Kidney capillary endothelial cell (primary cell): ENCODE data around the gene ZDHHC7.
A peak's percentile ranks its signal among the peaks of the same experiment; 100 is the strongest.

ENCODE experiments used
- DNase-seq: peaks from one replicate; pipeline ENCODE4 v3.0.0-alpha.2; 2018; ENCODE audit warnings: low spot score

Gene ZDHHC7

GRCh38 chr16:85018529-85019236 is 7.3 kb upstream of the ZDHHC7 start:
- no peak for DNase-seq

DNA sequence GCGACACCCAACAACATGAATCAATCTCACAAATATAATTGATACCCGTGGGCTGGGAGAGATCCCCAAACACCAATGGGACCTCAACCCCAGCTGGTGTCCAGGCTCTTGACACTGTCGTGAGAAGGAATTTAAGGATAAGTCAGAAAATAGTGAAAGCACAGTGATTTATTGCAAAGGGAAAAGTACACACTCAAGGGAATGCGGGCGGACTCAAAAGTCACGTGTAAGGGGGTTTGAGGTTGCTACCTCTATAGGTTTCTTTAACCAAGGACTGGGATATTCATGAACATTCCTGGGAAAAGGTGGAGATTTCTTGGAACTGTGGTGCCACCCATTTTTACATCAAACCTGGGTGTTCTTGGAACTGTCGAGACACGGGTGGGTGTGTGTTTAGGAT is 6.3 kb upstream of the ZDHHC7 start:
- no peak for DNase-seq

- no peak for DNase-seq
These were observed 5.8 kb upstream of the ZDHHC7 start for GRCh38 chr16:85017151-85017550.

DNA sequence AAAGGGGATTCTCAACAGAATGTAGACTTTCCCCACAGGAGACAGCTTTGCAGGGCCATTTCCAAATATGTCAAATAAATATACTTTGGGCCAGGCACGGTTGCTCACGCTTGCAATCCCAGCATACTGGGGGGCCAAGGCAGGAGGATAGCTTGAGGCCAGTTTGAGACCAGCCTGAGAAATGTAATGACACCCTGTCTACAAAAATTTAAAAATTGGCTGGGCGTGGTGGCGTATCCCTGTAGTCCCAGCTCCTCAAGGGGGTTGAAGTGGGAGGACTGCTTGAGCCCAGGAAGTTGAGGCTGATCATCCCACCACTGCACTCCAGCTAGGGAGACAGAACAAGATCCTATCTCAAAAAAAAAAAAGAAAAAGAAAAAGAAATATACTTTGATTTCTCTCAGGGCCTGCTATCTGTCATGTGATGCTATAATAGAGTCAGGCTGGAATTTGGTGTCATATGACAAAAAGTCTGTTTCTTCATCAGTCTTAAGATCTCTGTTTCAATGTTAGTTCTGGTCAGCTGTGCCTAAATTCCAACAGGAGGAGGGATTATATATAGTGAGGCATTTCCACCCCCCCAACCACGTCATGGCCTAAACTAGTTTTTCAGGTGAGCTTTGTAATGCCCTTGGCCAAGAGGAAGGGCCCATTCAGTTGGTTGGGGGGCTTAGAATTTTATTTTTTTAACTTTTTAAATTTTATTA is 4.3 kb upstream of the ZDHHC7 start:
- DNase-seq, result no peak

GRCh38 chr16:85014311-85014710 is 3.0 kb upstream of the ZDHHC7 start:
- DNase-seq, result no peak

GRCh38 chr16:85011846-85012284 is 530 bp upstream of the ZDHHC7 start:
- peak; percentile 38 for DNase-seq

DNA sequence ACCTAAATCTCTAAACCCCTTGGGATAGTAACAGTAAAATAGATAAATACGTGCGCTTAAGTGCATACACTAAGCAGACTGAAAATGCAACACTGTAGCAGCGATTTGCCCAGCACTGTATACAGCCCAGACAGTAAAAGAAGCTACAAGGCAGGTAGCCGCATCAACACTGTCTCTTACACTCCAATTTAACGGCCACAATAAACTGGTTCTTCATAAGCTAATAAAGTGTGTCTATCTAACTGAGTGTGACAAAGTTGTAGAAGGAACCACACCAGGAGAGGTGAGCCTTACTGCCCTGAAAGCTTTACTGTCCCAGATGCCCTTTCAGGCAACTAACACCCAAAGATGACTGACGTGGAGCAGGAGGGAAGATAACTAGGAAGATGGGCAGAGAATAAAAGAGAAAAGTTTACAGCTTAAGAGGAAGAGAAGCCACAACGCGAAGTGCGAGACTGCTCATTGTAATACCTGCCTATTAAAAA is 847 bp downstream of the ZDHHC7 start:
- DNase-seq, result no peak

DNA sequence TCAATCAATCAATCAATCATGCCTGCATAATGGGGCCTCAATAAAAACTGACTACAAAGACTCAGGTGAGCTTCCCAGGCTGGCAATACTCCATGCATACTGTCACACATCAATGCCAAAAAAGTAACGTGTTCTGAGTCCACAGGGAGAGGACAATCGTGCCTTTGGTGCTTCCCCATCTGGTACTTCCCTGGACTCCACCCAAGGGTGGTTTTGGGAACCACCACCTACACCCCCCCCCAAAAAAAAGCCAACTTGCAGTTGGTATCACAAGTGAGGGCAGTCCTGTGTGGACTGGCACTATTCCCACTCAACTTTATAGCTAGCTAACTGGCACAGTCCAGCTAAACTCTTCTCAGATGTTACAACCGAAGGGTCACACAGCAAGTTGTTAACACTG is 3.1 kb downstream of the ZDHHC7 start:
- DNase-seq, result no peak

DNA sequence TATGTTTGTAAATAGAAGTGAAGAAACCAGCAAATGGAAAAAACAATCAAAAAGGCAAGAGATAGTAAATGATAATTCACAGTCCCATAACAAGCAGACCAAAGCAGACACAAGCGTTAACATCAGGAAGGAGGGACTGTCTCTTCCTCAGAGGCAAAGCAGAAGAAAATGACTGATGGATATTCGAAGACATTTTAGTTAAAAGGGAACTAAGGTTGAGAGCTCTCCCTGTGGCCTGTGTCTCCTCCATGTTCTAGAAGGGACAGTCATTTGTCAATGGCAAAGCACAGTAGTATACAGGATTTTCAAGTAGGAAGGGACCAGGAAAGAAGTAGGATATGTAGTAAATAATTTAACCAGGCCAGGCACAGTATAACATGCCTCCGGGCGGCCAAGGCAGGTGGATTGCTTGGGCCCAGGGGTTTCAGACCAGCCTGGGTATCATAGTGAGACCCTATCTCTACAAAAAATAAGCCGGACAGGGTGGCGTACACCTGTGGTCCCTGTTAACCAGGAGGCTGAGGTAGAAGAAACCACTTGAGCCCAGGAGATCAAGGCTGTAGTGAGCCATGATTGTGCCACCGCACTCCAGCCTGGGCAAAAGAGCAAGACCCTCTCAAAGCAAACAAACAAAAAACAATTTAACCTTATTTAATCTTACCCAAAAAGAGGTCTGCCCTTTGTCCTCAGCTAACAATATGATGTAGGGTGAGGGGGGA is 3.7 kb downstream of the ZDHHC7 start:
- no peak for DNase-seq

- no peak for DNase-seq
These were observed 4.7 kb downstream of the ZDHHC7 start for GRCh38 chr16:85006639-85007038.

- DNase-seq, result no peak
These were observed 5.9 kb downstream of the ZDHHC7 start for GRCh38 chr16:85005285-85006069.

GRCh38 chr16:85004587-85005205 is 6.6 kb downstream of the ZDHHC7 start:
- no peak for DNase-seq

GRCh38 chr16:85003725-85004586 is 7.4 kb downstream of the ZDHHC7 start:
- DNase-seq, result no peak

GRCh38 chr16:85003076-85003475 is 8.3 kb downstream of the ZDHHC7 start:
- DNase-seq, result no peak

DNA sequence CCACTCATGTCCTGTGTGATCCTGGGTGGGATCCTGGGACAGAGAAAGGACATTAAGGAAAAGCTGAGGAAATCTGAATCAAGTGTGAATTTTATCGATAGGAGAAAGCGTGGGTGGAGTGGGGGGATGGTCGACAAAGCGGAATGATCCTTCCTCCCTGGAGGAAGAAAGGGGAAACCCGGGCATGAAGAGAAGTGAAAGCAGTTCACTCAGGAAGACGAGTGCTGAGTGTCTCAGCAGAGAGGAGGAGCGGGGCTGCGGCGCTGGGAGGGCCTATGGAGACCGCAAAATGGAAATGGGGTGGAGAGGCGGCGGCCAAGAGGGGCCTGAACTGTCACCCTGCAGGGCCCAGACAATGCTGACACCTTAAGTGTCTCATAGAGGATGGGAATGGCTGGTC is 8.7 kb downstream of the ZDHHC7 start:
- no peak for DNase-seq

DNA sequence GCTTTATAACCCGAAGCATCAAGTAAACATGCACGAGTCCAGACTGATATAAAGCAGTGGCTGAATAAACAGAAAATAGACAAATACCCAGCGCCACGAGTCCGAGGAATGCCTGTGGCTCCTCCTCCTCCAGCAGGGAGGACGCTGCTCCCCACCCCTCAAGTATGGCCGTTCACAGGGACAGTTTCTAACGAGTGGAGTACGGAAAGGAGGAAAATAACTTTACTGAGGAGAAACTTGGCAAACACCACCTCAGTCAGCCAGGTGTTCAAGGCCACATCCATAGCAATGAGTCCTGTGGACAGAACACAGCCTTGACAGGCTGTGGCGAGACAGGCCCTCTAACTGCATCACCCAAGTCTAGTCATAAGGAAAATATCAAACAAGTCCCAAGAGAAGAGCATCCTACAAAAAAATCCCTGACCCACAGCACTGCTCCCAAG is 9.2 kb downstream of the ZDHHC7 start:
- DNase-seq, result no peak

GRCh38 chr16:84999857-85000480 is 11.4 kb downstream of the ZDHHC7 start:
- DNase-seq, result no peak

DNA sequence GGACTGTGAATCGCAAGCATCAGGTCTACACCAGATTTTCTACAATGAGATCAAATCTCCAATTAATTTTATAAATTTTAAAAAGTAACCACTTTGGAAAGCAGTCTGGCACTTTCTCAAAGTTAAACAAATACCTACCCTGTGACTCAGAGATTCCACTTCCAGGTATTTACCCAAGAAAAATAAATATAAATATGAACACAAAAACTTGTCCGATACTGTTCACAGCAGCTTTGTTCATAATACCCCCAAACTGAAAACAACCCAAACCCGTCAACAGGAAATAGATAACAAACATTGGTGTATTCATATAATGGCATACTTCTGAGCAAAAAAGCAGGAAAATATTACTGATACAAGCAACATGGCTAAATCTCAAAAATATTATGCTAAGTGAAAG is 12.1 kb downstream of the ZDHHC7 start:
- no peak for DNase-seq

DNA sequence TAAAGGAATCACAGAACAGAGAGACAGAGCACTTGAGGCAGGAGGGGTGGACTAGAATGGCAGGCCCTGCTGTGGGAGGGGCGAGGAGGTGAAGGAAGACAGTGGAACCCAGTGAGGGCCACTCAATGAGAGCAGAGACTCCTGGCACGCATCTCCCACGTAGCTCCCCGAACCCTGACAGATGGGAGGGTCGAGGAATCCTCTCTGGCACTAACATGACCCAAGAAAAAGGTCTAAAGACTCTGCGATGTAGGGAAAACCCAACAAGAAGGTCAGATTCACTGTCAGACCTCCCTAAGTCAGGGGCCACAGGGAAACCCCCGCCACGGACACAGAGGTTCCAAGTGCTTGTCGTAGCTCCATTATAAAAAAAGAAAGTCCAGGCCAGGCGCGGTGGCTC is 15.0 kb downstream of the ZDHHC7 start:
- no peak for DNase-seq

DNA sequence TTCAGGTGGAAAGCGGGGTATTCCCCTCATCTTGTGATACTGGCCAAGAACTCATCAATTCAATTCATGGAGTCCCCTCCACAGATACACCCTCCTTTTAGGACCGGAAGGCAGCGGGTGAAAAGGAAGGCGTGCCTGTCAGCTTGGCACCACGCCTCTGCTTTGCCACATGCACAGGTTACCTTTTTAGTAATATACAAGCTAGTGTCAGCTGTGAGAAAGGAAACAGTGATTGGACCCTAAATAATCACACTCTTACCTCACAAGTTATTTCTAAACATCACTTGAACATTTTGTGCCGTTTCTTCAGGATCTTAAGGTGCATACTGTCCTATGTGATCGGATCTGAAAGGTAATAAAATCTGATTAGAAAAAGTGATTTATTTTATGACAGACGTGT is 15.7 kb downstream of the ZDHHC7 start:
- DNase-seq, result no peak
